ENCODE measurements around the gene SMARCA2.
"Not testable (repeated sequence)": the region's sequence is repeated elsewhere in the genome, so short reads cannot be mapped to it uniquely, and the experiment has no call there.

Gene SMARCA2

DNA sequence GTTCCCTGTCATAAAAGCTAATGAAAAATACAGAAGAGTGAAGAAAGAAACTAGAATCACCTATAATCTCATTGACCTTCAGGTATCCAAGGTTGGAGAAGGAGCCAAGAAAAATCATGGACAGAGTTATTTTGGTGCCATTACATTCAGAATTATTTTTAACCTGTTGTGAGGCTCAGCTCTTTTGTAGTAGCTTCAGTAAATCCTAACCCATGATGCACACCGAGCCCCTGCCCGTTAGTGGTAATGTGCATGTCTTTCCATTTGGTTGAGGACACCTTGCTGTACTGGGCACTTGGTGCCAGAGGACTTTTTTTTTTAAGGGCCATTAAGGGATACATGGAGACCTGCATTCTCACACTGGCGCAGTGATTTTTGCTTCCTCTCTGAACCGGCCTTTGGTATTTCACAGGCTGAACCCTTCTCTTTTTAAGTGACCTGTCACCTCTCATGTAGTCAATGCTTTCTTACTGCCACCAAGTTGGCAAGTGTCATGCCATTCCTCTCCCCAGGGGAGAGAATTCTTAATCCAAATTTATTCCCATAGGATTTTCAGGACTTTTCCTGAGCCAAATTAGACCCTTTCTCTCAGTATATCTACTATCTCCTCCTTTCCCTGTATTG lies 125.6 kb downstream of the SMARCA2 start:
- DNase-seq (ENCODE audit: low read depth) = no peak

DNA sequence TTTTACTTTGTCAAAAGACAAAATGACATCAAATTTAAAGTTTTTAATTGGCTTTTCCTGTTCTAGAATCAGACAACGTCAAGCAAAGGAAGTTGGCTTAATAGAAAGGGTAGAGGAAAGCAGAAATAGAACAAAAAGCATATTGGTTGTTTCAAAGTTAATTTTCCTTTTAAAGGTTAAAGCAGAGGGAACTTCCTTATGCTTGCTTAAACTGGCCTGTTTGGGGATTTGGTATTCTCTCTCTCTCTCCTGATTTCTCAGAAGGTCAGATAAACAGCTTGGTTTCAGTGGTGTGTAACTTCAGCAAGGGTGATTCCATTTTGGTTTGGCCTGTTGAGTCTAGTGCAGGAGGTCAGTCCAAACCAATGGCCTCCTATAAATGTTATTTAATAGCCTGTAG lies 127.1 kb downstream of the SMARCA2 start:
- DNase-seq (ENCODE audit: low read depth) = no peak

DNA sequence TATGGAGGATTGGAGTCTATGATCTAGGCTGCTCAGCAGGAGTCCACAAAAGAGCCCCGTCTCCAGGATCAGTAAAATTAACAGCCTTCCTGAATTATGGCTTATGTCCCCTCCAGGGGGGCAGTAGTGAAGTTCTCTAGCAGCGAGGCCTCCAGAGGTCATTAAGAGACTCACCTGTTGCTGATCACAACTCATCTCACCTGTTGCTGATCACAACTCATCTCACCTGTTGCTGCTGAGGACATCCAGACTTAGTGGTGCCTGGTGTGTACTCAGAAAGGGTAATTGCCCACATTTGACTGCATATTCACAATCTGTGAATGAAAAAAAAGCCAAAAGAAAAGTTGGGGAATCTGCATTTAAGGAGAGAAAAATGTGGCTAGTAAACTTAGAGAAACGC lies 129.5 kb downstream of the SMARCA2 start:
- no peak for DNase-seq (ENCODE audit: low read depth)

DNA sequence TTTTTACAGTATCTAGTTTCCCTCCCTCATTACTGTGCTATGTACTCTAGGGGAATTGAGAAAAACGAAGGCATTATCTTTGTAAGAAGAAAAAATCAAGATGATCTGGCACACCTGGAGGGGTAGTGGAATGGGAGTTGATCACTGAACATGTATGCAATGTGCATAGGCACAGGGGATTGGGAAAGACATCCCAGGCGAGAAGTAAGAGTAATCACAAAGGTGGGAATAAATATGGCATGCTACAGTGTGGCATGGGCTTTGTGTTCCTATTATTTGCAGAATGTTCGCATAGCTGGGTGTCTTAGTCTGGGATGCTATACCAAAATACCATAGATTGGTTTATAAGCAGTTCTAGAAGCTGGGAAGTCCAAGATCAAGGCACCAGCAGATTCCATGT lies 130.6 kb downstream of the SMARCA2 start:
- DNase-seq (ENCODE audit: low read depth) = no peak

DNA sequence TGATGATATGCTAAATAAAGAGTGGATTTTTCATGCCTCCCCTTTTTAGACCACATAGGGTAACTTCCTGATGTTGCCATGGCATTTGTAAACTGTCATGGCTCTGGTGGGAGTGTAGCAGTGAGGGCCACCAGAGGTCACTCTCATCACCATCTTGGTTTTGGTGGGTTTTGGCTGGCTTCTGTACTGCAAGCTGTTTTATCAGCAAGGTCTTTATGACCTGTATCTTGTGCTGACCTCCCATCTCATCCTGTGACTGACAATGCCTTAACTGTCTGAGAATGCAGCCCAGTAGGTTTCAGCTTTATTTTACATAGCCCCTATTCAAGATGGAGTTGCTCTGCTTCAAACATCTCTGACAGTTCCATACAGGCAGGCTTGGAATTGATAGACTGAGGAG lies 131.6 kb downstream of the SMARCA2 start:
- not testable (repeated sequence) for DNase-seq (ENCODE audit: low read depth)

DNA sequence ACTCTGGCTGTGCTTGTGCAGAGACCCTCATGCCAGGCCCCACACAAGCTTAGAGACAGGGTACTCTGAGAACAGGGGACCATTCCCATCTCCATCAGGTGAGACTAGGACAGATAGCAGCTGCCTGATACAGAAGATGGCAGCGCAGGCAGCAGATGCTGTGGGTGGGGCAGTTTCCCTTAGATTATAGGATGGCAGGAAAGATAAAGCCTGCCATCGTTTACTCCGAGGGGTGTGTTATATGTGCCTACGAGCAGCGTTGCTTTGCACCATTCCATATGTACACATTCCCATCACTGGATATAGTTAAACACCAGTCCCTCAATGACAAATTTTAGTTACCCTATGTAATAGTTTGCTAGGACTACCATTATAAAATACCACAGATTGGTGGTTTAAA lies 135.2 kb downstream of the SMARCA2 start:
- no peak for DNase-seq (ENCODE audit: low read depth)

DNA sequence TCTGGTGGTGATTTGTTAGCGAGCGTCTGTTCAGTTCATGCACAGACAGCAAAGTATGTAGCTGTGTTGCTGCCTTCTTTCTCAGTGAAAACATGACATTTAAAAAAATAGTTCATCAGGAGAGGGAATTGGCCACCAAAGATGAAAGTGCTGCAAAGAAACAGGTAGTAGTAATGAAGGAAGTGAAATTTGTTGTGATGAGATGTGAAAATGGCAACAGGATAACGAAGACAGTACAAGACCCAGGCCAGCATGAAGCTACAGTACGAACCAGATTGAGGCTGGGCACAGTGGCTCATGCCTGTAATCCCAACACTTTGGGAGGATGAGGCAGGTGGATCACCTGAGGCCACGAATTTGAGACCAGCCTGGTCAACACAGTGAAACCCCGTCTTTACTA lies 136.0 kb downstream of the SMARCA2 start:
- no peak for DNase-seq (ENCODE audit: low read depth)

DNA sequence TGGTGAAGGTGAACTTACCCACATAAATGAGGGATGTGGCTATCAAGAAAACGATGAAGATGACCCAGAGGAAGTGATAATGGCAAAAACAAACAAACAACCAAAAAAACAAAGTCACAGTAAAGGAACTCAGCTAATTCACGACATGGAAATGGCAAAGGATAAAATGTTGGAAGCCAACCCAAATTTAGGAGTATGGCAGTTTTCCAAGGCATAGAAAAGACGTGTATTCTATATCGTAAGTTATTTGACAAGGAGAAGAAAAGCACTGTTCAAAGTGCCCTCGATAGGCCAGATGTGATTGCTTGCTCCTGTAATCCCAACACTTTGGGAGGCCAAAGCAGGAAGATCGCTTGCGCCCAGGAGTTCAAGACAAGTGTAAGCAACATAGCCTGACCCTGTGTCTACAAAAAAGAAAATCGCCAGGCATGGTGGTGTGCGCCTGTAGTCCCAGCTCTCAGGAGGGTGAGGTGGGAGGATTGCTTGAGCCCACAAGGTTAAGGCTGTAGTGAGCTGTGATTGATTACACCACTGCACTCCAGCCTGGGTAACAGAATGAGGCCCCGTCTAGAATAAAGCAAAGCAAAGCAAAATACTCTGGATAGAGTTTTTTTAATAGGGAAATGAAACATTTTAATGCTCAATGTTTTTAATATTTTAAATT lies 138.0 kb downstream of the SMARCA2 start:
- no peak for DNase-seq (ENCODE audit: low read depth)

DNA sequence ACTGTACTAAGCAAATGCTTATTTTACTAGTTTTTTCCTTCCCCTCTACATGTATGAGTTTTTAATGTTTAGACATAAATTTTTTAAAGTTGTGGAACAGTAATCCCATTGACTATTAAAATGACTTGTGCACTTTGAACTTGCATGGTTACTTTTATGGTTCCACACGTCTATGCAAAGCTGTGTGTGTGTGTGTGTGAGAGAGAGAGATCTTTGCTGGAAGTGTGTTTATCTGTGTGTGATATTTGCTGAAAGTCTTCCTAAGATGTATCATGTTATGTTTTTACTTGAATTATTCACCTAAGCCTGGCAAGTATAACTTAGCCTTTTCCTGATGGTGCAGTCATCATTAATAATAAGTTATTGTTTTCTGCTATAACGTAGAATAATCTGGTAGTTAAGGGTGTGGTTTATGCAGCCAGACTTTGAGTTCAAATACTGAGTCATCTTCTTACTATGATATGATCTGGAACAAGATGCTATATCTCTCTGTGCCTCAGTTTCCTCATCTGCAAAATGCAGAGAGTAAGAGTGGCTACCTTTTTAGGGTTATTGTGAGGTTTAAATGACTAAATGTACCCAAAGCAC lies 138.6 kb downstream of the SMARCA2 start:
- no peak for DNase-seq (ENCODE audit: low read depth)

DNA sequence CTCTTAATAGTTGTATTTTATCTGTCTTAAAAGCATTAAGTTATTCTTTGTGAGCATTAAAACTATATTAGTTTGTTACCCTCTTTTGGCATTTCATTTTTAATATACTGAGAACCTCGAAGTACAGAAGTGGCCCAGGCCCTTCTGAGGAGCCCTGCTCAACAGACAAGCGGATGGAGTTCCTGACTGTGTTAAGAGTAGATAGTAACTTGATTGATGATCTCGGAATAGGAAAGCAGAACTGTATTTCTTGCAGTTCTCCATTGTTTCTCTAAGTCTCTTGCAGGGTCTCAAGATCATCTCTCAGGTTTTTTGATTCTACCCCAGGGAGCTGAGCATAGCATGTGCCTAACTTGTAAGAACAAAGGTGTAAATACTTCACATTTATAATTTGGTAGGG lies 139.6 kb downstream of the SMARCA2 start:
- DNase-seq (ENCODE audit: low read depth) = no peak

DNA sequence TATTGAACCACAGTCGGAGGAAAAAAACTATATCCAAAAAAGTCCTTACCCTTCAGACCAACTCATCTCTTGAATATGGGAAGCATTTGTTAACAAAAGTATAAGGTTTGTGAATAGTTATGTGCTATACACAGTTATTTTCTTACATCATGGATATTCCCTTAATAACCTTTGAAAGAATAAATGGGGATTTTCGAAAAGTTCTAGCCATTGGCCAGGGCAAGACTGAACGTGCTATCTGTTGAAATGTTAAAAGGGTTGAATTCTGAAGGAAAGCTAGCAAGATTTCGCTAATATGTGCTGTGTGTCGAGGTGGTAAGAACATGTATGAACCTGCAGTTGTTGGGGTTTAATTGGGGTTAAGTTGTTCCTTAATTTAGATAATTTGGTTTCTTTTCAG lies 140.8 kb downstream of the SMARCA2 start:
- DNase-seq (ENCODE audit: low read depth) = no peak

DNA sequence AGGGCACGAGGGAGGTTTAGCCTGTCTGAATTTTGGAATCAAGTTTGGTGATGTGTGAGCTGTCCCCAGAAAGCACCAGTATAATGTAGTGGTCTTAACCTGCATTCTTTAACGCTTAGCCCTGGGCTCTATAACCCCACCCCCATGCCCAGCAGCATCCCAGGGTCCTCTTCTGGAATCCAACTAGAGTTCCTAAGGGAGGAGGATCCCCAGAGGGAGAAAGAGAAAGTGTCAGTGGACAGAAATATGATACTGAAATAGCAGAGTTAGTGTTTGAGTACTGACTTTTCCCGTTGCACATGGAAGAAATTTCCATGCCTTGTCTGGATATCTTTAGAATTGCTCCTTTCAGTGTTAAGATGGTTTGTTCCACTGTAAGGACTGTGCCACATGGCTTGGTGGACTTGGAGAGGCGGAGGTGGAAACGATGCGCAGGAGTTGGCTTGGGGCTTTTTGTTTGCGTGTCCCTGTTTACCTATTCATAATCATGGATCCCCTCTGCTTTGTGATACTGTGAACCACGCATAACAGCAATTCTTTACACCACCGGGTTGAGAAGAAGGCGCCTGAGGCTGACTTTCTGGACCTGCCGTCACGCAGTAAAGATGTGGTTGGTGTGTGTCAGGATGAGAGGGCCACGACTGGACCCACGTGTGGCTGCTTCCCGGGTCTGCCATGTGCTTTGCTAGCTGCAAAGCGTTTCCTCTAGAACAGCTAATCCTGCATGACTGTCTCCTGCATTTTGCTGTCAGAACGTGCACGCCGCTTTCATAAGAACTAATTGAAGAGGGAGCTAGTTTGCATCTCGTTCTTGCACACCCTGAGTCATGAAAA lies 142.3 kb downstream of the SMARCA2 start:
- peak; percentile 1 for DNase-seq (ENCODE audit: low read depth)

DNA sequence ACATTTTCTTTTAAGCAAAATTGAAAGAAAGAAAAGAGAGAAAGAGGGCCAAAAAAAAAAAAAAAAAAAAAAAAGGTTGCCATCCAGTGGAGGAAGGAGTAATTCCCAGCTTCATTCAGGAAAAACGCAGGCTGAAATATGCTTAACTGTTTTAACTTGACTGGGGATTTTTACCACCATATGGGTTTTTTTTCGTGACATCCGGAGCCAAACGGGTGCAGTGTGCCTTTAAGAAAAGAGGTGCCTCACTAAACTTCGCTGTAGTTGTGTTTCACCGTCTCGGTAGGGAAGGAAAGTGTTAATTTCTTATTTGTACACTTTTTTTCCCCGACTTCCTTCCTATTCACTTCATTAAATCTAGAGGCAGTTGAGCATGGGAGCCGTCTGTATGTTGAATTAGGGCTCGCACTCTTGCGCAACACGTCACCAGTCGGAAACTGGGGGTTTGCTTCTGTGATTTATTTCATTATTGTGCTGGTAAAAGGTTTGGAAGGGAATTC lies 143.0 kb downstream of the SMARCA2 start:
- DNase-seq (ENCODE audit: low read depth) = peak; percentile 24

DNA sequence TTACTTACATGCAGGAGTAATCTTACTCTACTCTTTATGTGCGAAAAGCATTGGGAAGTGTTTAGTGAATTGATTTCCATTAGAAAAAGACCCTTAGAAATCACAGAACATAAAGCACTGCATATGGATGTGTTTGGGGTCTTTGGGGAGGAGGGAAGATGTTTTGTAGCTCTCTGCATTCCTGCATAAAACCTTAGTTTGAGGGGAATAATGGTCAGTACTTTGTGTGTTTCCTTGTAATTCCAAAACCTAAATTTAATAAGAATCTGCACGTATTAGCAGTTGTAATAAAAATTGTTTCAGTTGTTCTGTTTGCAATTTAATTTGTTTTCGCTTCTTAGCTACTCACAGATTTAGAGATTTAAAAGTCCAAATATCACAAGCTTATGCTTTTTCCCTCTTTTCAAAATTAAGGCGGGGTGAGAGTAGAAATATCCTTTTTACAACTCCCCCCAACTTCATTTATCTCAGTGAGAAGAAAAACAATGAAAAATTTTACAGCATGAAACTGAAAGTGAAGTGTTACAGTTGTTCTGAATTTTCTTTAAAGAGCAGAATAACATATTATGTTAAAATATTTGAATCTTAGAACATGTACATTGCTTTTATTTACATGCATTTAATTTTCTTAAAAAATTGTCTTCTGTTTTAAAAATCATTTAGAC lies 143.8 kb downstream of the SMARCA2 start:
- DNase-seq (ENCODE audit: low read depth) = no peak

DNA sequence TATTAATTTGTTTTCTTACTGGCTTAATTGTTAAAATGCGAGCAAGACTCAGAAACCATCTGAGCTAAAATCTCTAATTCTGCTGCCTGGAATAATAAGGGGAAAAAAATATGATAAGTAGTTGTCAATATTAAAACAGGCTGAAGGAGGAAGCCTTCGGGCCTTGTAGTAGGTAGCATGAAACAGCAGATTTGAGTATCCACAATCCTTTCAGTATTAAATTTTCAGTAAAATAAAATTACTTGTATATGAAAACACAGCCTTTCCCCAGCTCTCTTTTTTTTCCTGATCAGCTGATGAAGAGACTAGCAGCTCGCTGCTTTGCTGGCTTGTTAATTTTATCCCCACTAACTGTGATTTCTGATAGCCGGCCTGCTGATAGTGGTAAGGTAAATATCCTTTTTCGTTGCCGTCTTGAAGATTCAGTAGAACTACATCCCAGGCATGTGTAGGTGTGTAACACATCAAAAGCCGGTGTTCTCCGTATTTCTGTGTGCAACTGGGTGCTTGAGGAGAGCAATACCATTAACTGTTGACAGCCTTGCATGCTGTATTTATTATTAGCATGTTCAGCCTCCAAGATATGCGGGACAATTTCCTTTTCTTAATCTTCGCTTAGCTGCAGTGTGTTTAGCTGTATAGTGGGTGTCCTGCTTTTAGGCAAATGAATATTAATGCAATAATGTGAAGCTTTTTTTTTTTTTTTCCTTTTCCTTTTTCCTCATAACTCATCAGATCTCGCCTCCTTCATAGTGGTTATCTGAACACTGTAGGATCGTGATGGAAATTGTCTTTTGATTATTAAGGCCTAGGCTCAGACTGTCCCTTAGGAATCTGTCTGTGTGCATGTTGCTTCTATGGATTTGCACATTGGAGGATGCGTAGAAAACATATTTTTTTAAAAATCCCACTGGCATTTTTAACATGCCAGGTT lies 144.6 kb downstream of the SMARCA2 start:
- DNase-seq (ENCODE audit: low read depth) = no peak

DNA sequence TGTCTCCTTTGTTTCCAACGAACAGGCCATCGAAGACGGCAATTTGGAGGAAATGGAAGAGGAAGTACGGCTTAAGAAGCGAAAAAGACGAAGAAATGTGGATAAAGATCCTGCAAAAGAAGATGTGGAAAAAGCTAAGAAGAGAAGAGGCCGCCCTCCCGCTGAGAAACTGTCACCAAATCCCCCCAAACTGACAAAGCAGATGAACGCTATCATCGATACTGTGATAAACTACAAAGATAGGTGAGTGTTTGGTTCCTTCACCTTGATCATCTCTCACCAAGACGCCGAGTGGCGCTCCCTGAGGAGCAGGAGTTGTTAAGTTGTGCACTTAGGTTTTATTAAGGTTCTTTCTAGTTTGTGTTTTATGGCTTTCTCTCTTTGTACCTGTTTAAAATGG lies 146.5 kb downstream of the SMARCA2 start:
- no peak for DNase-seq (ENCODE audit: low read depth)

DNA sequence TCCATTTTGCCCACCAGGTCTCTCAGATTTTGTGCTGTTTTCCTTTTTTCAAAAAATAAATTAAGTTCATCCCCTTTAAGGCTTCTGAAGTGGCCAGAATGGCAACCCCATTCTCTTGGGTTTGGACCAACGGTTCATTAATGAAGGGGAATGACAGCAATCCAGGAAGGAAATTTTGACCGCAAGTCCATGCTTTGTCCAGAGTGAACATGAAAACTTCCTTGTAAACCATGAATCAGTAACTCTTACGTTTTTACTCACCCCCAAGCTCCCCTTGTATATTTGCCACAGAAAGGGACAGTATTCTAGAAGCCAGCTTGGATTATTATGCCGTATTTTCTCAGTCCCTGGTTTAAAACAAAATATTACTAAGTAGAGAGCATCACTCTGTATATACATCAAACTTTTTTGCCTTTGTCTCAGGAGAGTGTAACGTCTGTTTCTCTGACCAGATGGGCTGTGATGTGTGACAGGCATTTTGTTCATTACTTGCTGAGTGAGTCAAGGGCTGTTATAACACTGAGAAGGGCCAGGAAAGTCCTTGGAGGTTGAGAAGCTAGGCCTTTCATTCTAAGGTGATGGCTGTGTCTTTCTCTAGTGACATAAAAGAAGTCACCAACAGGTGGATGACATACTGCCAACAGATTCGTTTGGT lies 148.2 kb downstream of the SMARCA2 start:
- no peak for DNase-seq (ENCODE audit: low read depth)

DNA sequence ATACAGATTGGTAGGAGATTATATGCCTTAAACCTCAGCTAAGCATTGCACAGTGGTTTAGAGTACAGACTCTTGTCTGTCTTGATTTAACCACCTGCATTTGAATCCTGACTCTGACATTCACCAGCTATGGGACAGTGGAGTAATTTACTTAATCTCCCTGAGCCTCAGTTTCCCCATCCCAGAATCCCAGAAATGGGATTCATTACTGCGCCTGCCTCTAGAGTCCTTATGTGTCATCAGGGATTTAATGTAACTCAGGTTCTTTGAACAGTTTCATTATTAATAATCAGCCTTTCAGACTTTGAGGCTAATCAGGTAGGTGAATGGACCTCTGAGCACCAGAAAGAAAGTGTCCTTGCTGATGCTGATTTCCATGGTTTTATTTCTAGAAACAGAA lies 149.1 kb downstream of the SMARCA2 start:
- no peak for DNase-seq (ENCODE audit: low read depth)

DNA sequence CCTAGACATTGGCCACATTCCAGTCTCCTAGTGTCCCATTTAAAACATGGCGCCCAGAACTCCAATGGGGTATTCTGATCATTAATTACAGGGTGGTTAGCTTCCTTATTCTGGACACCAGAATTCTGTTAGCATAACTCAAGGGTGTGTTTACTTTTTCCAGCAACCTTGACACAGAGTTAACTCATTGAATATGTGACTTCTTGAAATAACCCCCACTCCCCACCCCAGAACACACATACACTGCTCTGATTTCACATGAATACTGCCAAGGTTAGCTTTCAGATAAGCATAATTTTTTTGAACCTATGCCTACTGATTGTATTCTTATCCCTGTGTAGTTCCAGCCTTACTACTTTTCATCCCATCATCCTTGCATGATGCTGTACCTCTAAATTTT lies 151.1 kb downstream of the SMARCA2 start:
- no peak for DNase-seq (ENCODE audit: low read depth)

DNA sequence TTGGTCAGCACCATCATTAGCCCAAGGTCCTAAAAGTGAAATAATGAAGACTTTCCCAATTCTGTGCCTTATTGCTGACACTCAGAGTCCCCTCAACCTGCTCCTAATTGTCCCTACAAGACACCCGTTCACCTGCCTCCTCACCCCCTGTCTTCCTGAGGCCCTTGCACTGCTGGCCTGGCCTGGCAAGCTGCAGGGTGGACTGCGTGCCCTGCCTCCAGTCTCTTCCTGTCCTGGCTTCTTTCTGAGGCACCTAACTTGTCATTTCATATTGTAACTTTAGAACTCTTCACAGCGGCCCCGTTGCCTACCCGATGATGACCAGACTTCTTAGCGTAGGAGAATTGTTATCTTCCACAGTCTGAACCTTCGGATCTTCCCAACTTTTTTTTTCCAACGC lies 153.9 kb downstream of the SMARCA2 start:
- no peak for DNase-seq (ENCODE audit: low read depth)
